IPS-NIHi7 (cell line): Measurements from ENCODE around the gene ZBTB33.

ENCODE experiments used
- DNase-seq: peaks from one replicate; pipeline ENCODE4 v3.0.0; 2012; ENCODE audit warnings: mixed read lengths; ENCODE audit errors: extremely low spot score

The ZBTB33 gene

DNA sequence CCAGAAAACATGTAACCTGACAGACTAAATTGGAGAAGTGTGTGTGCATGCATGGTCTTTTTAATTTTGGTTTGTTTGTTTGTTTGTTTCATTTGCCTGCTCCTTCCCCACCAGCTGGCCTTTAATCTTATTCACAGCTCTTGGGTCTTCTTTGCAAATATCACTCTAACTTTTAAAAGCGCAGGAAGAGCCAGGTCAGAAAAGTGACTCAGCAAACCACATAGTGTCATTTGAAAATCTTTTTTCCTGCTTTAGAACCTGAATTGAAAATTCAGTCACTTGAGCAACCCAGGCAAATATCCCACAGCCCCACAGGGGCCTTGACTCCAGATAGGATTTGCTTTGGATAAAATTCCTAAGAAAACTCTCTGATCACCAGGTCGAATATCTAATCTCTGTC is 56.0 kb downstream of the ZBTB33 start:
- no peak for DNase-seq
